Measurements from ENCODE around the gene MYBBP1A.
"Not testable (repeated sequence)": the region's sequence is repeated elsewhere in the genome, so short reads cannot be mapped to it uniquely, and the experiment has no call there.

The MYBBP1A gene, protein sequence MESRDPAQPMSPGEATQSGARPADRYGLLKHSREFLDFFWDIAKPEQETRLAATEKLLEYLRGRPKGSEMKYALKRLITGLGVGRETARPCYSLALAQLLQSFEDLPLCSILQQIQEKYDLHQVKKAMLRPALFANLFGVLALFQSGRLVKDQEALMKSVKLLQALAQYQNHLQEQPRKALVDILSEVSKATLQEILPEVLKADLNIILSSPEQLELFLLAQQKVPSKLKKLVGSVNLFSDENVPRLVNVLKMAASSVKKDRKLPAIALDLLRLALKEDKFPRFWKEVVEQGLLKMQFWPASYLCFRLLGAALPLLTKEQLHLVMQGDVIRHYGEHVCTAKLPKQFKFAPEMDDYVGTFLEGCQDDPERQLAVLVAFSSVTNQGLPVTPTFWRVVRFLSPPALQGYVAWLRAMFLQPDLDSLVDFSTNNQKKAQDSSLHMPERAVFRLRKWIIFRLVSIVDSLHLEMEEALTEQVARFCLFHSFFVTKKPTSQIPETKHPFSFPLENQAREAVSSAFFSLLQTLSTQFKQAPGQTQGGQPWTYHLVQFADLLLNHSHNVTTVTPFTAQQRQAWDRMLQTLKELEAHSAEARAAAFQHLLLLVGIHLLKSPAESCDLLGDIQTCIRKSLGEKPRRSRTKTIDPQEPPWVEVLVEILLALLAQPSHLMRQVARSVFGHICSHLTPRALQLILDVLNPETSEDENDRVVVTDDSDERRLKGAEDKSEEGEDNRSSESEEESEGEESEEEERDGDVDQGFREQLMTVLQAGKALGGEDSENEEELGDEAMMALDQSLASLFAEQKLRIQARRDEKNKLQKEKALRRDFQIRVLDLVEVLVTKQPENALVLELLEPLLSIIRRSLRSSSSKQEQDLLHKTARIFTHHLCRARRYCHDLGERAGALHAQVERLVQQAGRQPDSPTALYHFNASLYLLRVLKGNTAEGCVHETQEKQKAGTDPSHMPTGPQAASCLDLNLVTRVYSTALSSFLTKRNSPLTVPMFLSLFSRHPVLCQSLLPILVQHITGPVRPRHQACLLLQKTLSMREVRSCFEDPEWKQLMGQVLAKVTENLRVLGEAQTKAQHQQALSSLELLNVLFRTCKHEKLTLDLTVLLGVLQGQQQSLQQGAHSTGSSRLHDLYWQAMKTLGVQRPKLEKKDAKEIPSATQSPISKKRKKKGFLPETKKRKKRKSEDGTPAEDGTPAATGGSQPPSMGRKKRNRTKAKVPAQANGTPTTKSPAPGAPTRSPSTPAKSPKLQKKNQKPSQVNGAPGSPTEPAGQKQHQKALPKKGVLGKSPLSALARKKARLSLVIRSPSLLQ (N-terminal part only)

DNA sequence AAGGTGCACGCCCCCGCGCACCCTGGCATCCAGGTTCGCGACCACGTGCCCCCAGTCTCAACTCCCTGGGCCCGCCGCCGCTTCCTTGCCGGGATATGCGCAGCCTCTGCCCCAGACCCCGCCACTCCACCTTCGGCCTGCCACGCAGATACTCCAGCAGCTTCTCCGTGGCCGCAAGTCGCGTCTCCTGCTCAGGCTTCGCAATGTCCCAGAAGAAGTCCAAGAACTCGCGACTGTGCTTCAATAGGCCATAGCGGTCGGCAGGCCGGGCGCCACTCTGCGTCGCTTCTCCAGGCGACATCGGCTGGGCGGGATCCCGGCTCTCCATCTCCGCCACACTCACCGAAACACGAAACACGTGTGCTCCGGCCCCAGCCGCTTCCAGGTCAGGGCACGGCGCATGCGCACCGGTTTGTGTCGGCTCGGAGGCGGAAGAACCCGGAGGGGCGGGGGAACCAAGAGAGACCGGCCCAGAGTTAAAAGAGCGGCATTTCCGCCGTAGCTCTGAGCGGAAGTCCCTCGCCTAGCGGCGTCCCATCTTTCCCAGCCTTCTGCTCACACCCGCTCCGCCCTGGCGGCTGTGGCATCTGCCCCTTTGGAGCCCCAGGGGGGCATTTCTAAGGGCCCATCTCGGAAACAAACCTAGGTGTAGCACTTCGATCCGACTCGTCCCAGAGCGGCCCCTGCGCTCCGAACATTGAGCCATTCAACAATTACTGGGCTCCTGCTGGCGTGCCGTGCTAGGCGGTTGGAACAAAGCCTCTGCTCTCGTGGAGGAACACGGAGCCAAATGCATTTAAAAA is at the start of gene MYBBP1A:
Gene MYBBP1A, minus strand, starts transcription at position 388 of the 803 bp plus-strand sequence. Its CDS starts 60 bp downstream, at position 328.
- DNase-seq = peak; percentile 45 to 97 (median 89)

DNA sequence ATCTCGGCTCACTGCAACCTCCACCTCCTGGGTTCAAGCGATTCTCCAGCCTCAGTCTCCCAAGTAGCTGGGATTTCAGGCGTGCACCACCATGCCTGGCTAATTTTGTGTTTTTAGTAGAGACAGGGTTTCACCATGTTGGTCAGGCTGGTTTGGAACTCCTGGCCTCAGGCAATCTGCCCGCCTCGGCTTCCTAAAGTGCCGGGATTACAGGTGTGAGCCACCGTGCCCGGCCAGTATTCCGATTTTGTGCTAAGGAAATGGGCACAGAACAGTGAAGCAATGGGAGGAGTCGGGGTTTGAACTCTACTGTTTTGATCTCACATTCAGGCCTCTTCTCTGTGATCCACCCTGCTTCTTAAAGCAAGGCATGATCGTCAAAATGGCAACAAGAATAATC is 49.6 kb upstream of the MYBBP1A start:
- DNase-seq = not testable (repeated sequence)

DNA sequence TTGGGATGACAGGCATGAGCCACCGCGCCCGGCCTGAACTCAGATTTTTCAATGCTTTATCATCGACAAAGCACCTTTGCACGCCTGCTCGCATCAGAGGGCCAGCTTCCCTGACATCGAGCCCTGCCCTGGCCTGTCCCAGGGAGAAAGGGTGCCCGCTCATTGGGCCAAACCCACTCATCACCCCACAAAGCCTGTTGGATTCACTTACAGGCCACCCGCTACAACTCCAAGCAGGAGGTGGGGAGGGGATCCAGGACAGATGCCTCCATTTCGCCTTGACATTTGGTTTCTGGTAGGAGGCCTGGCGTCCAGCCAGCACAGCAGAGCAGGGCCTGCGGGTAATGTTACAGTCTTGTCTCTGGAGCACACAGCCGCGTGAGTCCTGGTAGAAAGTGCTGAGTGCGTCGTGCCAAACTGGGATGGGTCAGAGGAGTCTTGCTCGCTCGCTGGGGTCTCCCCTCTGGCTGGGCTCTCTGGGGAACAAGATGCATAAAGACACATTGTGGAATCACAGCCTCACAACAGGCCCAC is 49.0 kb upstream of the MYBBP1A start:
- no peak for DNase-seq

DNA sequence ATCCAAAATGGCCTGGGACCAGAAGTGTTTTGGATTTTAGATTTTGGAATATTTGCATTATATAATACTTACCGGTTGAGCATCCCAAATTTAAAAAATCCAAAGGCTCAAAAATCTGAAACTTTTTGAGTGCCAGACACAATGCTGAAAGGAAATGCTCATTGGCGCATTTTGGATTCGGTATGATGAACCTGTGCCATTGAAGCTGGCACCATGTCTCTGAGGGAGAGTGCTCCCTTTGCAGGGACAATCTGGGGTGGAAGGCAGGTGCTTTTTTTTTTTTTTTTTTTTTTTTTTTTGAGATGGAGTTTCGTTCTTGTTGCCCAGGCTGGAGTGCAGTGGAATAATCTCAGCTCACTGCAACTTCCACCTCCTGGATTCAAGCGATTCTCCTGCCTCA is 46.9 kb upstream of the MYBBP1A start:
- DNase-seq = no peak

DNA sequence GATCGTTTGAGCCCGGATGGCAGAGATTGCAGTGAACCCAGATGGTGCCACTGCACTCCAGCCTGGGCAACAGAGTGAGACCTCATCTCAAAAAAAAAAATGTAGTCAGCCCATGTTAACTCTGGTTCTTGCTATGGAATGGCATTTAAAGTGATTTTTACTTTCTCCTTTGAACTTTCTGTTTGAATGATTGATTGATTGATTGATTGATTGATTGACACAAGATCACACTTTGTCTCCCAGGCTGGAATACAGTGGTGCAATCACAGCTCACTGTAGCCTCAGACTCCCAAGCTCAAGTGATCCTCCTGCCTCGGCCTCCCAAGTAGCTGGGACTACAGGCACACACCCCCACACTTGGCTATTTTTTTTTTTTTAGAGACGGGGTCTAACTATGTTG is 46.1 kb upstream of the MYBBP1A start:
- no peak for DNase-seq

DNA sequence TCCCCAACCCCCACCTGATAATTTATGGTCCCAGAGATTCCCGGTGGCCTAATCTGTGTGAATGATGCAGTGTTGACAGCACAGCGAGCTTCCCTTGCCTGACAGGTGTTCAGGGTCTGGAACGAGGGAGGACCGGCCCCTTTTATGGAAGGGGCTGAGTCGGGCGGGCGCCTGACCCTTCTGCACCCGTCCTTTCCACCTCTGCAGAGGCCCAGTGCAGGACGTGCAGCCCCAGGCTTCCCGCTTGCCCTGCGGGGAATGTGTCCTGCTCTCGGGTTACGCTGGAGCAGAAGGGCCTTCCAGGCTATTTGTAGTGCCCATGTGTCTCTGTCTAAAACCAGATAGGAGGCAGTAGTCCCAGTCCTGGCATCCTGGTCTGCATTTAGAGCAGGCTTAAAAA is 45.4 kb upstream of the MYBBP1A start:
- no peak for DNase-seq

DNA sequence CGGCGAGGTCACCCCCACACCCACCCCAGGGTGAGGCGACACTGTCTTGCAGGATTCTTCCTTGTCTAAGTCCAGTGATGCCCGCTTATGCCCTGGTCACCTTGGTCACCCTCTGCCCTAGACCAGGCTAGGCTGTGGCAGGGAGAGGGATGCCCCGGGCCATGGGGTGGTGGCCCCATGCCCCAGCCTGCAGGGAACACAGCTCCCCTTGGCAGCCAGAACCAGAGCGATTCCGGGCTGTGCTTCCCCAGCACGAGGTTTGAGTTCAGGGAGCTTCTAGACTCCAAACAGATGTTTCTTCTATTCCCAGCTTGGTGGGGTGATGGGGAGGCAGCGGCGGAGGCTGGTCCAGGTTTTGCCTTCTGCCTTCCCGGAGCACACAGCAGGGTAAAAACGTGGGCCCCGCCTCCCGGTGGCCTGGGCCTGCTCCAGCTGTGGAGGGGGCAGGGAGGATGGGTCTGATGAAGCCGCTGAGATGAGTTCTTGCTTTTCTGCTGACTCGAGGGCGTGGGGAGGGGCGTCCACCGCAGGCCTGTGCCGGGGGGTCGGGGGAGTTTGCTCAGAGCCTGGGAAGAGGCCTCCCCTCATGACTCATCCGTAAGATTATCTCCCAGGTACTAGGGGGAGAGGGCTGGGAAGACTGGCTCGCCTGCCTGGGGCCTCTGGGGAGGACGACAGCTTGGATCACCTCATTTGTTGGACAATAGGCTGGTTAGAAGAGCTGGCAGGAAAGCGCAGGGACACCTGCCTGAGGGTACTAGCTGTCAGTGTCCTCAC is 44.5 kb upstream of the MYBBP1A start:
- no peak for DNase-seq

DNA sequence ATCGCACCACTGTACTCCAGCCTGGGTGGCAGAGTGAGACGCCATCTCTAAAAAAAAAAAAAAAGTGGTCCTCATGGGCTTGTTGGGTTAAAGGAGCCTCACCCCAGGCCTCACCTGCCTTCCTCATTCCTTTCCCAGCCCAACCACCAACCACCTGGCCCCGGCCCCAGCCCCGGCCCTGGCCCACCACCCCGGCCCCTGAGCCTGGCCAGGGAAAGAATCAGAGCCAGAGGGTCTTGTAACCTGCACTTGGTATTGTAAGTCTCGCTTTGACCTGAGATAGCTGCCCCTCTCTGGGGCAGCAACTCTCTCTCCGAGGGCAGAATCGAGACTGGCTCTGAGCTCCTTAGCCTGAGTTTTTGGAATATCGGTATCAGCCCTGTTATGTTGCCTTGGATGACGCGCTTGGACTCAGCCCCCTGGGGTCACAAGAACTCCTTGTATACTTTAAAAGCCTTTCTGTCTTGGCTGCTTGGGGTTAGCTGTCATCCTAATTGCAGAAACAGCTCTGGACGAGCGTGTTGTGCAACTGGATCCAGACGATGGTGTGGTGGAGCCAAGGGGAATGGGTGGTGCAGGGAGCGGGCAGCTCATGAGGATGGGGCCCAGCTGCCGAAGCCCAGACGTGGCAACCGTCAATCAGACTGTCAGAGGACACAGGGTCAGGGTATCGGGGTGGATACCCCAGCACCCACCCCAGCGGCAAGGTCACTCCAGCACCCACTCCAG is 43.8 kb upstream of the MYBBP1A start:
- no peak for DNase-seq

DNA sequence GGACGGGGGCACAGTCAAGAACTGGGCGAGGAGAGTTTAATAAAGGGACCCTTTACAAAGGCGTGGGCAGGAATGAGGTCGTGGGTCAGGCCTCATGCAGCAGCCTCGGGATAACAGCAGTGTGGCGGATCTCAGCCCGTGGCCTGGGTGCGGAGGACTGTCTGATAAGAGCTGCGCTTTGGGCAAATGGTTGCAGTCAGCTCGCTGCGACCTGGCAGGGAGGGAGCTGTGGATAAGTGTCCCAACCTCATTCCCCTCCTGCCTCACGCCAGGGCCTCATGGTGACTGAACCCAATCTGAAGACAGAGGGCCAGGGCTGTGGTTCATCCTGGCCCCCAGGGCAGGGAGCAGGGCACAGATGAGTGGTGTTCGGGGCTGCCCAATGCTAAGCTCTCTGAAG is 42.8 kb upstream of the MYBBP1A start:
- no peak for DNase-seq

DNA sequence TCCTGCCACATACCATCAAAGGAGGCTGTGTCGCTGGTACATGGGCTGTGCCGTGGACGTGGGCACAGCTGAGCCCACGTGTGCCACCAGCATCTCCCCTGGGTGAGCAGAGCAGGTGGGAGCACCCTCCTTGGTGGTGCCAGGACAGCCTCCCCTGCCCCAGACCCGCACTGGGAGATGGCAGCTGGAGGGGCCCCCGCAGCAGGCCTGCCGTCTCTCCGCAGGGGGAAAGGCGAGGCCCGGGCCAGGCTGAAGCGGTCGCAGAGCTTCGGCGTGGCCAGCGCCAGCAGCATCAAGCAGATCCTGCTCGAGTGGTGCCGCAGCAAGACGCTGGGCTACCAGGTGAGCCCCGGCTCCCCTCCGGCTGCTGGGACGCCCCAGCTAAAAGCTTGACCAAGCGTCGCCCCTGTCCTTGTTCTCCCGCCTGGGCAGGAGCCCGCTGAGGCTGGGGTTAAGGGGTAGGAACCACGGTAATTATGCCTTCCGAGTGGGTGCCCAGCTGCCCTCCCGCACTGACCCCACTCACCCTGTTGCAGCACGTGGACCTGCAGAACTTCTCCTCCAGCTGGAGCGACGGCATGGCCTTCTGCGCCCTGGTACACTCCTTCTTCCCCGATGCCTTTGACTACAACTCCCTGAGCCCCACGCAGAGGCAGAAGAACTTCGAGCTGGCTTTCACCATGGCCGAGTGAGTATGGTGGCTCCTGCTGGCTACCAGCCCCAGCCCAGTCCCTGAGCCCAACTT is 41.6 kb upstream of the MYBBP1A start:
- no peak for DNase-seq

DNA sequence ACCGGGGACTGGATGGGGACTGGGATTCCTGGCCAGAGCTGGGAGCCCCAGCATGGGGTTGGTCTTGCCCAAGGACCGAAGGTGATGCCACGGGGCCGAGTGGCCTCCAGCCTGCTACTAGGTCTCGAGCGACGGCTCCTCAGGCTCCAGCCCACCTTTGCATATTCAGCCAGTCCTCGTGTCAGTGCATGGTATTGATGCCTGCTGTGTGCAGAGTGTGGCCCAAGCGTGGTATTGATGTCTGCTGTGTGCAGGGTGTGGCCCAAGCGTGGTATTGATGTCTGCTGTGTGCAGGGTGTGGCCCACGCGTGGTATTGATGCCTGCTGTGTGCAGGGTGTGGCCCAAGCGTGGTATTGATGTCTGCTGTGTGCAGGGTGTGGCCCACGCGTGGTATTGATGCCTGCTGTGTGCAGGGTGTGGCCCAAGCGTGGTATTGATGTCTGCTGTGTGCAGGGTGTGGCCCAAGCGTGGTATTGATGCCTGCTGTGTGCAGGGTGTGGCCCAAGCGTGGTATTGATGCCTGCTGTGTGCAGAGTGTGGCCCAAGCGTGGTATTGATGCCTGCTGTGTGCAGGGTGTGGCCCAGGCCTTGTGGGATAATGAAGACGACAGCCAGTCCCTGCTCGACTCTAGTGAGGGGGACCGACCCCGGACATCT is 40.6 kb upstream of the MYBBP1A start:
- not testable (repeated sequence) for DNase-seq

DNA sequence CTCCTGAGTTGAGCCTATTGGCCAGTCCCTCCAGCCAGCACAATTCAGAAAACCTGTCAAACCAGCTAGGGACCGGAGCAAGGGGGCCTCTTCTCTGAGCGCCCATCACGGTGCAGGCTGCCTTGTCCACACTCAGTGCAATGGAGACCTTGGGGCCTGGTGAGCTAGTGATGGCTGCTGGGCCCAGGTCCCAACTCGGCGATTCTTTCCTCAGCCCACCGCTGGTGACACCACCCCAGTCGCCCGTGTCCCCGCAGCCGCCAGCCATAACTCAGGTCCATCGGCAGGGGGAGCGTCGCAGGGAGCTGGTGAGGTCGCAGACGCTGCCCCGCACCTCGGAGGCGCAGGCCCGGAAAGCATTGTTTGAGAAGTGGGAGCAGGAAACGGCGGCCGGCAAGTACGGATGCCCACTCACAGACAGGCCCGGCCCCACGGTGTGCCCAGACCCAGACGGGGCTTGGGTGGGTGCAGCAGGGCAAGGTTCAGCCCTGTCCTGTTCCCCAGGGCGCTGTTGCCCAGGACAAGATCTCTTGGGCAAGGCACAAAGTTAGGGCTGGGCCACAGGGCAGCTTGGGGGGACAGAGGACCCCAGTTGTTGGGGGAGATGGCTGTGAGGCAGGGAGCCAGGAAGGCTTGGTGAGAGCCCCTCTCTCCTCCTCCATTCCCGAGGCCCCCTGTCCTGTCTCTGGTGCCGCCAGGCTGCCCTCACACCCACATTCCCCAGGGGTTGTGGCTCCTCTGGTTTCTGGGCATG is 39.9 kb upstream of the MYBBP1A start:
- DNase-seq = peak in 3 of 51 donors; percentile 6 to 17 (median 12)

DNA sequence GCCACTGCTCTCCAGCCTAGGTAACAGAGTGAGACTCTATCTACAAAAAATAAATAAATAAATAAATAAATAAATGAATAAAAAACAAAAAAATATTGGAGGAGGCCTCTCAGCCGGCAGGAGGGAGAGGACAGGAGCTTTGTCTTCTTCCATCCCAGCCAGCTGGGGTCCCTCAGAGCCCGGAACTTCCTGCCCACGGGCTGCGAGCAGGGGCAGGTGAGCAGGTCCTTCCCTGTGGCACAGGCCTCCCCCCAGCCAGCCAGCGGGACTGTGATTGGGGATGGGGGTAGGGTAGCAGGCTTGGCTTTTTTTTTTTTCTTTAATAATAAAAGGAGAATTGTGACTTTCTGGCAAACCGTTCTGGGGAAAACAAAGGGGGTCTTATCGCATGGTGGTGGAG is 39.2 kb upstream of the MYBBP1A start:
- no peak for DNase-seq

DNA sequence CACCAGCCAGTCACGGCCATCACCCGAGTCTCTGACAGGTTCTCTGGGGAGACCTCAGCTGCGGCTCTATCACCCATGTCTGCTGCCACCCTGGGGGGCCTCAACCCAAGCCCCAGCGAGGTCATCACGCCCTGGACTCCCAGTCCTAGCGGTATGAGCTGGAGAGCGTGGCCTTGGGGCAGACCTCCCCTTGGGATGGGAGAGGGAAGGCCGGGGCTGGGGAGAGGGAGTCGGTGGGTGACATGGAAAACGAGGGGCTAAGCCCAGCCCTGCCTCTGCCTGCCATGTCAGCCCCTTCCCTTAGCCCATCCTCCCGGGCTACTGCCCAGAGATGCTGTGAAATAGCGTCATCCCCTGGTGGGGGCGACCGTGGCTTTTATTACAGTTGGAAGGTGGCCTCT is 37.8 kb upstream of the MYBBP1A start:
- DNase-seq = no peak

DNA sequence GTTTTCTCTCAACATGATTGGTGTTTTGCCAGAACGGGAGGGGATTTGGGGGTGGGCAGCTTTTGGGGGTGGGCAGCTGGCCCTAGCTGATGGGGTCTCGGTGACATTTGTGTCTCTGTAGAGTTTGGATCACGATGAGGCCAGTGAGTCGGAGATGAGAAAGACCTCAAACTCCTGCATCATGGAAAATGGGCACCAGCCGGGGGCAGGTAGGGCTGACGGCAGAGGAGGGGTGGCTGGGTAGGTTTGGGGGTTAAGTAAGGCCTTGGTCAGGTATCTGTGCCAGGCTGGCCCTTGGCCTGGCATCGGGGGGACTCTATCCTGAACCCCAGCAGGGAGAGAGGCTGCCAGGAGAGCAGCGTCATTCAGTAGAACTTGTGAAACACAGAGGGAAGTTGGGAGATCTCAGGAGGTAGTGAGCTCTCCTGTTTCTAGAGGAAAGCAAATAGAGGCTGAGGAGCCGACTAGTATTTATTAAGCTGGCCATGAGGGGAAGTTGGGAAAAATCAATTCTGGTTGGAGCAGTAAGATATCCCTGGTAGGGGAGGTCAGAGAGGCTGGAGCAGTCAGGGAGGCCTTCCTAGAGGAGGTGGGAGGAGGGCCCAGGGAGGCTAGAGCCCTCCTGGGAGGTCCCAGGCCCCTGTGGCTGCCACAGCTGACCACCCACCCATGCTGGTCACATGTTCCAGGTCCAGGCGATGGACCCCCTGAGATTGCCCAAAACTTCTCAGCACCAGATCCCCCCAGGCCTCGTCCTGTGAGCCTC is 37.2 kb upstream of the MYBBP1A start:
- no peak for DNase-seq

DNA sequence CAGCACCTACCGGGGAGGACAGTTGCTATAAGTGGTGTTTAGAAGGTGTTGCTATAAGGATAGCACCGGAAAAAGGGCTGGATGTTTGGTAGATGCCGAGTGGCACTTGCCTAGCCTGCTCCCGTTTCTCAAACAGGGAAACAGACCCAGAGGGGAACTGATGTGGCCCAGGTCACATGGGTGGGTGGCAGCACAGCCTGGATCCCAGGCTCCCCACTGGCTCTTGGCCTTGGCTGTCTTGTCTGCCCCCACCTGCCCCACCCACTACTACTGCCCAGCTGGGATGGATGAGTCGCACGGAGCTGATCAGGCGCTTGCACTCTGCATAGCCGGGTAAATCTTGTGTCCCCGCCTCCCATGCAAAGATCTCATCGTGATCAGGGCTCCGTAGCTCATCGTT is 36.3 kb upstream of the MYBBP1A start:
- no peak for DNase-seq

Data from hypothalamus (tissue), 51 donors.